Neuronal stem cell (in vitro differentiated cells): ENCODE data around the gene SMAD7.

ENCODE experiments used
- DNase-seq: peaks from one replicate; pipeline ENCODE4 v3.0.0-alpha.2; 2013; ENCODE audit warnings: low spot score
- H2AFZ ChIP-seq: one replicate; pipeline ENCODE4 v1.6.1; 2013; ENCODE audit warnings: mild to moderate bottlenecking, low read length, inconsistent platforms
- H2AK5ac ChIP-seq: 2 replicates; pipeline ENCODE4 v1.6.1; 2013; ENCODE audit warnings: low read depth, mild to moderate bottlenecking, inconsistent platforms, low read length, moderate library complexity, mixed read lengths
- H2BK120ac ChIP-seq: 2 replicates; pipeline ENCODE4 v1.6.1; 2013; ENCODE audit warnings: low read depth, mild to moderate bottlenecking, inconsistent platforms, low read length, moderate library complexity, mixed read lengths
- H2BK12ac ChIP-seq: one replicate; pipeline ENCODE4 v1.6.1; 2013; ENCODE audit warnings: low read length, inconsistent platforms
- H2BK15ac ChIP-seq: 2 replicates; pipeline ENCODE4 v1.6.1; 2013; ENCODE audit warnings: mild to moderate bottlenecking, low read length, inconsistent platforms, mixed read lengths
- H2BK5ac ChIP-seq: one replicate; pipeline ENCODE4 v1.6.1; 2013; ENCODE audit warnings: inconsistent platforms, mild to moderate bottlenecking, low read length, moderate library complexity
- H3K14ac ChIP-seq: one replicate; pipeline ENCODE4 v1.6.1; 2013; ENCODE audit warnings: low read length, inconsistent platforms
- H3K18ac ChIP-seq: 2 replicates; pipeline ENCODE4 v1.6.1; 2013; ENCODE audit warnings: low read length, inconsistent platforms
- H3K23ac ChIP-seq: 2 replicates; pipeline ENCODE4 v1.6.1; 2013; ENCODE audit warnings: low read depth, mild to moderate bottlenecking, mixed read lengths, low read length, inconsistent platforms; ENCODE audit not compliant: poor library complexity
- H3K27ac ChIP-seq: replicated peaks from 3 replicates; pipeline ENCODE4 v1.5.1; 2013; ENCODE audit warnings: low read length, inconsistent platforms
- H3K27me3 ChIP-seq, 3 experiments: 2 replicates each; pipeline ENCODE4 v1.6.1; 2013; ENCODE audit warnings: low read length in 3 of 3, mild to moderate bottlenecking in 2 of 3, inconsistent platforms in 1 of 3, low read depth in 1 of 3, mixed read lengths in 1 of 3, moderate library complexity in 1 of 3; ENCODE audit not compliant: control insufficient read depth in 3 of 3, insufficient read depth in 3 of 3
- H3K36me3 ChIP-seq, 2 donors: replicated peaks in 1 of 2; 2 replicates each; pipeline ENCODE4 v1.6.1; 2013; ENCODE audit warnings: low read length in 2 of 2; ENCODE audit not compliant: control insufficient read depth in 2 of 2, insufficient read depth in 2 of 2
- H3K4ac ChIP-seq: 2 replicates; pipeline ENCODE4 v1.6.1; 2013; ENCODE audit warnings: inconsistent platforms, mild to moderate bottlenecking, low read length, moderate library complexity
- H3K4me1 ChIP-seq, 2 donors: 1 replicate in 1 of 2; 2 replicates in 1 of 2; pipeline ENCODE4 v1.6.1; 2013; ENCODE audit warnings: low read length in 2 of 2, low read depth in 1 of 2; ENCODE audit not compliant: control insufficient read depth in 2 of 2, insufficient read depth in 1 of 2
- H3K4me2 ChIP-seq: one replicate; pipeline ENCODE4 v1.6.1; 2013; ENCODE audit warnings: mild to moderate bottlenecking, low read length, inconsistent platforms; ENCODE audit not compliant: insufficient read depth, poor library complexity, severe bottlenecking
- H3K4me3 ChIP-seq, 2 donors: 2 replicates each; pipeline ENCODE4 v1.5.1; 2013; ENCODE audit warnings: low read length in 2 of 2, mild to moderate bottlenecking in 2 of 2, inconsistent platforms in 1 of 2, moderate library complexity in 1 of 2
- H3K79me1 ChIP-seq: one replicate; pipeline ENCODE4 v1.6.1; 2013; ENCODE audit warnings: low read depth, mild to moderate bottlenecking, inconsistent platforms, low read length, moderate library complexity
- H3K9ac ChIP-seq: one replicate; pipeline ENCODE4 v1.6.1; 2013; ENCODE audit warnings: mild to moderate bottlenecking, low read depth, low read length, inconsistent platforms; ENCODE audit not compliant: poor library complexity
- H3K9me3 ChIP-seq, 2 donors: replicated peaks in 1 of 2; 2 replicates each; pipeline versions ENCODE3 to v1.6.1; 2013; ENCODE audit warnings: low read length in 2 of 2, mild to moderate bottlenecking in 2 of 2, inconsistent platforms in 1 of 2, low read depth in 1 of 2, mixed read lengths in 1 of 2, moderate library complexity in 1 of 2; ENCODE audit not compliant: control insufficient read depth in 2 of 2, insufficient read depth in 1 of 2
- H4K8ac ChIP-seq: one replicate; pipeline ENCODE4 v1.6.1; 2013; ENCODE audit warnings: low read depth, mild to moderate bottlenecking, inconsistent platforms, low read length, moderate library complexity
- H4K91ac ChIP-seq: one replicate; pipeline ENCODE4 v1.6.1; 2013; ENCODE audit warnings: low read length, low read depth, mild to moderate bottlenecking, inconsistent platforms; ENCODE audit not compliant: poor library complexity
- WGBS, 2 donors: extraction: QIAGEN DNeasy Blood & Tissue Kit; methylation state at CpG; one replicate each; pipeline ENCODE4 v1.1.7; 2013; ENCODE audit warnings: missing lambda C conversion rate in 2 of 2, mixed read lengths in 1 of 2; ENCODE audit not compliant: insufficient read length in 2 of 2, insufficient replicate concordance in 1 of 2; ENCODE audit errors: extremely low coverage in 2 of 2; 5-methylcytosine and 5-hydroxymethylcytosine counted together

SMAD7 gene

GRCh38 chr18:48947560-48947959 lies 3.2 kb downstream of the SMAD7 start:
- no peak overlapping the region for H2AFZ ChIP-seq
- no peak overlapping the region for H3K4me2 ChIP-seq
- peaks cover 0 to 40% (median 18%) of the 10 kb centered on the region in 3 experiments for H3K27me3 ChIP-seq
- H2BK12ac ChIP-seq = no peak overlapping the region
- no peak overlapping the region for H2BK5ac ChIP-seq
- no peak overlapping the region for H3K18ac ChIP-seq
- H3K27ac ChIP-seq = no peak overlapping the region
- WGBS, 2 donors = no CpG with 5 or more reads among the region's 3 CpGs
- no peak overlapping the region for H2BK15ac ChIP-seq
- no peak overlapping the region for H3K23ac ChIP-seq
- H3K4me1 ChIP-seq = peaks cover 19 to 26% of the 10 kb centered on the region in 2 donors
- H3K9me3 ChIP-seq = no peaks in the 10 kb centered on the region
- H2AK5ac ChIP-seq = no peak overlapping the region
- no peak overlapping the region for H3K4ac ChIP-seq
- H3K36me3 ChIP-seq = peaks cover 0 to 11% of the 10 kb centered on the region in 2 donors
- H2BK120ac ChIP-seq = no peak overlapping the region
- no peak overlapping the region for H4K91ac ChIP-seq
- no peak overlapping the region for H3K9ac ChIP-seq
- H4K8ac ChIP-seq = no peak overlapping the region
- peaks cover 2% of the 10 kb centered on the region for H3K79me1 ChIP-seq
- no peak overlapping the region for H3K14ac ChIP-seq
- H3K4me3 ChIP-seq = peak overlapping the region in 1 of 2 donors; percentile 66
- DNase-seq = no peak

GRCh38 chr18:48947092-48947491 lies 3.7 kb downstream of the SMAD7 start:
- Histone ChIP-seq H3K14ac (no peak overlapping the region), H4K91ac (no peak overlapping the region), H3K4me1 (peaks cover 19 to 28% of the 10 kb centered on the region in 2 donors), H3K23ac (no peak overlapping the region), H3K27ac (no peak overlapping the region), H3K9ac (no peak overlapping the region), H3K4me3 (no peak overlapping the region), H3K36me3 (peaks cover 0 to 12% of the 10 kb centered on the region in 2 donors), H4K8ac (no peak overlapping the region), H3K4ac (no peak overlapping the region), H2AFZ (no peak overlapping the region), H2BK5ac (no peak overlapping the region), H2BK12ac (no peak overlapping the region), H3K27me3 (peaks cover 0 to 40% (median 18%) of the 10 kb centered on the region in 3 experiments), H3K18ac (no peak overlapping the region), H2BK120ac (no peak overlapping the region), H3K4me2 (no peak overlapping the region), H3K79me1 (peaks cover 2% of the 10 kb centered on the region), H2BK15ac (no peak overlapping the region), H3K9me3 (no peaks in the 10 kb centered on the region), H2AK5ac (no peak overlapping the region)
- no CpG with 5 or more reads among the region's 10 CpGs for WGBS, 2 donors
- DNase-seq = no peak

GRCh38 chr18:48946329-48946835 lies 4.4 kb downstream of the SMAD7 start:
- no peak overlapping the region for H3K14ac ChIP-seq
- H3K4me3 ChIP-seq = no peak overlapping the region
- no peak overlapping the region for H2AFZ ChIP-seq
- no peak overlapping the region for H3K4me2 ChIP-seq
- no peak overlapping the region for H2BK120ac ChIP-seq
- H4K8ac ChIP-seq = no peak overlapping the region
- H3K36me3 ChIP-seq = peaks cover 0 to 18% of the 10 kb centered on the region in 2 donors
- H3K4ac ChIP-seq = no peak overlapping the region
- H2BK15ac ChIP-seq = no peak overlapping the region
- H3K23ac ChIP-seq = no peak overlapping the region
- H3K27me3 ChIP-seq = peaks cover 0 to 40% (median 18%) of the 10 kb centered on the region in 3 experiments
- no peak overlapping the region for H4K91ac ChIP-seq
- peaks cover 19 to 28% of the 10 kb centered on the region in 2 donors for H3K4me1 ChIP-seq
- no peak for DNase-seq
- H3K18ac ChIP-seq = no peak overlapping the region
- no peak overlapping the region for H3K27ac ChIP-seq
- WGBS, 2 donors = no CpG with 5 or more reads among the region's 8 CpGs
- no peak overlapping the region for H3K9ac ChIP-seq
- peaks cover 2% of the 10 kb centered on the region for H3K79me1 ChIP-seq
- H2BK12ac ChIP-seq = no peak overlapping the region
- no peak overlapping the region for H2BK5ac ChIP-seq
- H3K9me3 ChIP-seq = no peaks in the 10 kb centered on the region
- H2AK5ac ChIP-seq = no peak overlapping the region

- Histone ChIP-seq H3K79me1 (peaks cover 2% of the 10 kb centered on the region), H3K9me3 (no peaks in the 10 kb centered on the region), H3K4me3 (no peak overlapping the region), H4K8ac (no peak overlapping the region), H3K4me2 (no peak overlapping the region), H3K27me3 (peaks cover 0 to 38% (median 18%) of the 10 kb centered on the region in 3 experiments), H3K4ac (no peak overlapping the region), H3K9ac (no peak overlapping the region), H3K14ac (no peak overlapping the region), H3K27ac (no peak overlapping the region), H3K4me1 (peaks cover 19 to 29% of the 10 kb centered on the region in 2 donors), H2BK12ac (no peak overlapping the region), H2AFZ (no peak overlapping the region), H2AK5ac (no peak overlapping the region), H3K18ac (no peak overlapping the region), H4K91ac (no peak overlapping the region), H3K23ac (no peak overlapping the region), H2BK15ac (no peak overlapping the region), H2BK120ac (no peak overlapping the region), H3K36me3 (peaks cover 0 to 23% of the 10 kb centered on the region in 2 donors), H2BK5ac (no peak overlapping the region)
- DNase-seq = no peak
These were observed 4.9 kb downstream of the SMAD7 start for GRCh38 chr18:48945953-48946217.
